Measurements from ENCODE around the gene KHDC4. TPM values are rescaled to one million over a fixed set of nuclear protein-coding genes. Genes with fewer than 3 reads are reported as not detected.

The KHDC4 gene
- total and polyA plus RNA-seq, 2 of the 13 experiments (the other 11 are each of a cell fraction or from before 2014, with no cell fraction given), result 33.5 to 92.0 TPM

DNA sequence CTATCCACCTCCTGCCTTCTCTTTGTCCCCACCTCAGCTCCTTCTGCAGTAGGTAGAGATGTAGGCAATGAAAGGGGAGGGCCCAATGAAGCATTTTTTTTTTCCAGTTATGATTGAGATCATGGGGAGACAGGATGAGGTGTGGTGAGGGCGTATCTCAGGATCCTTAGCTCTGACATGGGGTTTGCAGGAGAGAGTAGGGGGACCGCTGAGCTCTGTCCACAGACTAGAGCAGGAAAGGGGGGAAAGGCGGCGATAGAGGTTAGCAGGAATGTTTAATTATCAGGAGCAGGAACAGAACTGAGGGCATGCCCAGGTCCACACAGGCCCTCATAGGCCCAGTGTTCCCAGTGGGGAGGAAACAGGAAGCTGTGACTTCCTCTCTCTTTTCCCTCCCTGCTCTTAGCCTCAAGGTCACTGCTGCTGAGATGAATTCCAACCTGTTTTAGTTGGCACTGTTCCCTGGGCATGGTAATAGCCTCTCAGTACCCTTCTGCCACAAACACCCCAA is 6.3 kb upstream of the KHDC4 start (continued):
- TF ChIP-seq RORA (CRISPR knock-in tag; IDR thresholded peaks at IDR 0.05) (no peak), ELF3 (CRISPR knock-in tag; IDR thresholded peaks at IDR 0.05) (peak; percentile 97), ZNF207 (IDR thresholded peaks at IDR 0.05; ENCODE audit: borderline replicate concordance) (no peak), ADNP (CRISPR knock-in tag; IDR thresholded peaks at IDR 0.05) (no peak), DDIT3 (CRISPR knock-in tag; IDR thresholded peaks at IDR 0.05) (no peak), ZNF44 (CRISPR knock-in tag; IDR thresholded peaks at IDR 0.05) (no peak), ZNF740 (CRISPR knock-in tag; IDR thresholded peaks at IDR 0.05) (no peak), ZEB1 (IDR thresholded peaks at IDR 0.05; ENCODE audit: insufficient replicate concordance, low read depth) (peak; percentile 35), ZNF746 (CRISPR knock-in tag; IDR thresholded peaks at IDR 0.05) (peak; percentile 24; the same call in 1 of the 2 replicates), PAXIP1 (CRISPR knock-in tag; conservative IDR thresholded peaks at IDR 0.05) (peak; percentile 74), ZNF549 (CRISPR knock-in tag; IDR thresholded peaks at IDR 0.05) (no peak), FOSL1 (CRISPR knock-in tag; IDR thresholded peaks at IDR 0.05; ENCODE audit: borderline replicate concordance) (no peak), SNAPC5 (CRISPR knock-in tag; IDR thresholded peaks at IDR 0.05; ENCODE audit: borderline replicate concordance) (no peak)
- TF ChIP-seq, protein P1, sequence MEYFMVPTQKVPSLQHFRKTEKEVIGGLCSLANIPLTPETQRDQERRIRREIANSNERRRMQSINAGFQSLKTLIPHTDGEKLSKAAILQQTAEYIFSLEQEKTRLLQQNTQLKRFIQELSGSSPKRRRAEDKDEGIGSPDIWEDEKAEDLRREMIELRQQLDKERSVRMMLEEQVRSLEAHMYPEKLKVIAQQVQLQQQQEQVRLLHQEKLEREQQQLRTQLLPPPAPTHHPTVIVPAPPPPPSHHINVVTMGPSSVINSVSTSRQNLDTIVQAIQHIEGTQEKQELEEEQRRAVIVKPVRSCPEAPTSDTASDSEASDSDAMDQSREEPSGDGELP (IDR thresholded peaks at IDR 0.05; ENCODE audit: borderline replicate concordance, low read depth), result no peak
- TF ChIP-seq, protein P2, sequence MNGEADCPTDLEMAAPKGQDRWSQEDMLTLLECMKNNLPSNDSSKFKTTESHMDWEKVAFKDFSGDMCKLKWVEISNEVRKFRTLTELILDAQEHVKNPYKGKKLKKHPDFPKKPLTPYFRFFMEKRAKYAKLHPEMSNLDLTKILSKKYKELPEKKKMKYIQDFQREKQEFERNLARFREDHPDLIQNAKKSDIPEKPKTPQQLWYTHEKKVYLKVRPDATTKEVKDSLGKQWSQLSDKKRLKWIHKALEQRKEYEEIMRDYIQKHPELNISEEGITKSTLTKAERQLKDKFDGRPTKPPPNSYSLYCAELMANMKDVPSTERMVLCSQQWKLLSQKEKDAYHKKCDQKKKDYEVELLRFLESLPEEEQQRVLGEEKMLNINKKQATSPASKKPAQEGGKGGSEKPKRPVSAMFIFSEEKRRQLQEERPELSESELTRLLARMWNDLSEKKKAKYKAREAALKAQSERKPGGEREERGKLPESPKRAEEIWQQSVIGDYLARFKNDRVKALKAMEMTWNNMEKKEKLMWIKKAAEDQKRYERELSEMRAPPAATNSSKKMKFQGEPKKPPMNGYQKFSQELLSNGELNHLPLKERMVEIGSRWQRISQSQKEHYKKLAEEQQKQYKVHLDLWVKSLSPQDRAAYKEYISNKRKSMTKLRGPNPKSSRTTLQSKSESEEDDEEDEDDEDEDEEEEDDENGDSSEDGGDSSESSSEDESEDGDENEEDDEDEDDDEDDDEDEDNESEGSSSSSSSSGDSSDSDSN (CRISPR knock-in tag; IDR thresholded peaks at IDR 0.05), result no peak
